ENCODE measurements around the gene C19orf53. TPM values are rescaled to one million over a fixed set of nuclear protein-coding genes. Genes with fewer than 3 reads are reported as not detected.

Gene C19orf53
- polyA plus RNA-seq, 4 donors: 104 to 126 (median 118) TPM

GRCh38 chr19:13756210-13756609 lies 18.0 kb upstream of the C19orf53 start:
- Histone ChIP-seq H3K36me3 (ENCODE audit: control insufficient read depth in 3 of 3, insufficient read depth in 2 of 3, low read depth in 1 of 3, low read length in 3 of 3) (peaks cover 36 to 93% (median 40%) of the 10 kb centered on the region in 3 donors), H3K4me1 (ENCODE audit: control insufficient read depth in 3 of 3, insufficient read depth in 2 of 3, low read depth in 1 of 3, low read length in 2 of 3) (no peaks in the 10 kb centered on the region)

GRCh38 chr19:13757805-13758772 lies 16.2 kb upstream of the C19orf53 start:
- no peaks in the 10 kb centered on the region for H3K9me3 ChIP-seq (ENCODE audit: control insufficient read depth in 2 of 2, insufficient read depth in 1 of 2, low read depth in 1 of 2, low read length in 1 of 2)
- no peaks in the 10 kb centered on the region for H3K4me1 ChIP-seq (ENCODE audit: control insufficient read depth in 3 of 3, insufficient read depth in 2 of 3, low read depth in 1 of 3, low read length in 2 of 3)
- FAIRE-seq (no peak), DNase-seq (no peak)
- 87 to 90% (median 87%) methylated on average over 15 of the region's 15 CpGs for WGBS, 3 donors
- H3K27me3 ChIP-seq (ENCODE audit: control insufficient read depth in 3 of 3, insufficient read depth in 3 of 3, low read length in 3 of 3): no peaks in the 10 kb centered on the region
- H3K27ac ChIP-seq (ENCODE audit: low read depth in 1 of 3, low read length in 2 of 3): no peak overlapping the region
- peaks cover 29 to 94% (median 31%) of the 10 kb centered on the region in 3 donors for H3K36me3 ChIP-seq (ENCODE audit: control insufficient read depth in 3 of 3, insufficient read depth in 2 of 3, low read depth in 1 of 3, low read length in 3 of 3)
- peak overlapping the region in 1 of 3 donors; percentile 4 for H3K4me3 ChIP-seq (ENCODE audit: low read depth in 1 of 3, low read length in 3 of 3)

More at GRCh38 chr19:13756210-13756609, 18.0 kb upstream of the C19orf53 start:
- no peak overlapping the region for H3K27ac ChIP-seq (ENCODE audit: low read depth in 1 of 3, low read length in 2 of 3)
- H3K27me3 ChIP-seq (ENCODE audit: control insufficient read depth in 3 of 3, insufficient read depth in 3 of 3, low read length in 3 of 3): no peaks in the 10 kb centered on the region
- FAIRE-seq (no peak), DNase-seq (no peak)
- H3K9me3 ChIP-seq (ENCODE audit: control insufficient read depth in 2 of 2, insufficient read depth in 1 of 2, low read depth in 1 of 2, low read length in 1 of 2): no peaks in the 10 kb centered on the region
- 97 to 99% (median 97%) methylated on average over 9 of the region's 9 CpGs for WGBS, 3 donors
- no peak overlapping the region for H3K4me3 ChIP-seq (ENCODE audit: low read depth in 1 of 3, low read length in 3 of 3)

- Histone ChIP-seq H3K9me3 (ENCODE audit: control insufficient read depth in 2 of 2, insufficient read depth in 1 of 2, low read depth in 1 of 2, low read length in 1 of 2) (no peaks in the 10 kb centered on the region), H3K36me3 (ENCODE audit: control insufficient read depth in 3 of 3, insufficient read depth in 2 of 3, low read depth in 1 of 3, low read length in 3 of 3) (peaks cover 29 to 95% (median 31%) of the 10 kb centered on the region in 3 donors), H3K27me3 (ENCODE audit: control insufficient read depth in 3 of 3, insufficient read depth in 3 of 3, low read length in 3 of 3) (no peaks in the 10 kb centered on the region), H3K27ac (ENCODE audit: low read depth in 1 of 3, low read length in 2 of 3) (no peak overlapping the region), H3K4me1 (ENCODE audit: control insufficient read depth in 3 of 3, insufficient read depth in 2 of 3, low read depth in 1 of 3, low read length in 2 of 3) (peaks cover 0 to under 1% (median 0%) of the 10 kb centered on the region in 3 donors), H3K4me3 (ENCODE audit: low read depth in 1 of 3, low read length in 3 of 3) (no peak overlapping the region)
- FAIRE-seq: no peak
- no peak for DNase-seq
- WGBS, 3 donors: 96 to 98% (median 98%) methylated on average over 24 of the region's 24 CpGs
Measured at GRCh38 chr19:13758795-13759194, 15.5 kb upstream of the C19orf53 start.

- H3K4me1 ChIP-seq (ENCODE audit: control insufficient read depth in 3 of 3, insufficient read depth in 2 of 3, low read depth in 1 of 3, low read length in 2 of 3): peaks cover 0 to 9% (median 0%) of the 10 kb centered on the region in 3 donors
- H3K27ac ChIP-seq (ENCODE audit: low read depth in 1 of 3, low read length in 2 of 3): no peak overlapping the region
- DNase-seq: no peak
- FAIRE-seq: no peak
- no peaks in the 10 kb centered on the region for H3K27me3 ChIP-seq (ENCODE audit: control insufficient read depth in 3 of 3, insufficient read depth in 3 of 3, low read length in 3 of 3)
- H3K9me3 ChIP-seq (ENCODE audit: control insufficient read depth in 2 of 2, insufficient read depth in 1 of 2, low read depth in 1 of 2, low read length in 1 of 2): no peaks in the 10 kb centered on the region
- peaks cover 17 to 77% (median 25%) of the 10 kb centered on the region in 3 donors for H3K36me3 ChIP-seq (ENCODE audit: control insufficient read depth in 3 of 3, insufficient read depth in 2 of 3, low read depth in 1 of 3, low read length in 3 of 3)
- H3K4me3 ChIP-seq (ENCODE audit: low read depth in 1 of 3, low read length in 3 of 3): no peak overlapping the region
- WGBS, 3 donors: 85 to 97% (median 95%) methylated on average over 8 of the region's 8 CpGs
Measured at GRCh38 chr19:13761423-13761822, 12.8 kb upstream of the C19orf53 start.

GRCh38 chr19:13762635-13763235 lies 11.5 kb upstream of the C19orf53 start:
- FAIRE-seq (no peak), DNase-seq (no peak)
- Histone ChIP-seq H3K4me1 (ENCODE audit: control insufficient read depth in 3 of 3, insufficient read depth in 2 of 3, low read depth in 1 of 3, low read length in 2 of 3) (peaks cover 0 to 9% (median 0%) of the 10 kb centered on the region in 3 donors), H3K4me3 (ENCODE audit: low read depth in 1 of 3, low read length in 3 of 3) (no peak overlapping the region), H3K36me3 (ENCODE audit: control insufficient read depth in 3 of 3, insufficient read depth in 2 of 3, low read depth in 1 of 3, low read length in 3 of 3) (peaks cover 11 to 72% (median 16%) of the 10 kb centered on the region in 3 donors), H3K27ac (ENCODE audit: low read depth in 1 of 3, low read length in 2 of 3) (no peak overlapping the region), H3K9me3 (ENCODE audit: control insufficient read depth in 2 of 2, insufficient read depth in 1 of 2, low read depth in 1 of 2, low read length in 1 of 2) (no peaks in the 10 kb centered on the region), H3K27me3 (ENCODE audit: control insufficient read depth in 3 of 3, insufficient read depth in 3 of 3, low read length in 3 of 3) (no peaks in the 10 kb centered on the region)
- WGBS, 3 donors: 89 to 91% (median 90%) methylated on average over 33 to 42 of the region's 42 CpGs

GRCh38 chr19:13763265-13763664 lies 11.0 kb upstream of the C19orf53 start:
- Histone ChIP-seq H3K27me3 (ENCODE audit: control insufficient read depth in 3 of 3, insufficient read depth in 3 of 3, low read length in 3 of 3) (no peaks in the 10 kb centered on the region), H3K4me3 (ENCODE audit: low read depth in 1 of 3, low read length in 3 of 3) (no peak overlapping the region), H3K4me1 (ENCODE audit: control insufficient read depth in 3 of 3, insufficient read depth in 2 of 3, low read depth in 1 of 3, low read length in 2 of 3) (peaks cover 0 to 9% (median 0%) of the 10 kb centered on the region in 3 donors), H3K36me3 (ENCODE audit: control insufficient read depth in 3 of 3, insufficient read depth in 2 of 3, low read depth in 1 of 3, low read length in 3 of 3) (peaks cover 6 to 72% (median 11%) of the 10 kb centered on the region in 3 donors), H3K9me3 (ENCODE audit: control insufficient read depth in 2 of 2, insufficient read depth in 1 of 2, low read depth in 1 of 2, low read length in 1 of 2) (no peaks in the 10 kb centered on the region), H3K27ac (ENCODE audit: low read depth in 1 of 3, low read length in 2 of 3) (no peak overlapping the region)
- DNase-seq (no peak), FAIRE-seq (no peak)
- WGBS, 3 donors: 82 to 92% (median 90%) methylated on average over 3 of the region's 3 CpGs

GRCh38 chr19:13764101-13764807 lies 10.0 kb upstream of the C19orf53 start, which contains the start of gene MRI1:
TSS of gene MRI1 (plus strand) at chr19:13764522. CDS start at chr19:13764589, 67 bp downstream.
- no peaks in the 10 kb centered on the region for H3K27me3 ChIP-seq (ENCODE audit: control insufficient read depth in 3 of 3, insufficient read depth in 3 of 3, low read length in 3 of 3)
- DNase-seq (peak; percentile 61 to 91), FAIRE-seq (no peak)
- H3K9me3 ChIP-seq (ENCODE audit: control insufficient read depth in 2 of 2, insufficient read depth in 1 of 2, low read depth in 1 of 2, low read length in 1 of 2): no peaks in the 10 kb centered on the region
- peak within 1 kb of the TSS; percentile 70 to 93 (median 82) for H3K4me3 ChIP-seq (ENCODE audit: low read depth in 1 of 3, low read length in 3 of 3)
- WGBS, 3 donors: 1 to 29% (median 2%) methylated on average over 34 to 67 of the region's 67 CpGs
- H3K4me1 ChIP-seq (ENCODE audit: control insufficient read depth in 3 of 3, insufficient read depth in 2 of 3, low read depth in 1 of 3, low read length in 2 of 3): peaks cover 0 to 9% (median 0%) of the 10 kb centered on the region in 3 donors
- peak within 1 kb of the TSS; percentile 41 to 73 (median 65) for H3K27ac ChIP-seq (ENCODE audit: low read depth in 1 of 3, low read length in 2 of 3)
- peaks cover 4 to 72% (median 4%) of the 10 kb centered on the region in 3 donors for H3K36me3 ChIP-seq (ENCODE audit: control insufficient read depth in 3 of 3, insufficient read depth in 2 of 3, low read depth in 1 of 3, low read length in 3 of 3)
